C4-2B (cell line): ENCODE results near the gene GRID1.

Source experiments
- H3K27ac ChIP-seq: fragments of 450-650 bp; 2 replicates; pipeline ENCODE4 v1.5.1; 2017
- ZFX ChIP-seq: fragments of 450-650 bp; IDR thresholded peaks from 2 replicates; pipeline ENCODE4 v1.6.1; 2017
- TF ChIP-seq, protein P1 (sequence below): fragments of 450-650 bp; conservative IDR thresholded peaks from 2 replicates; pipeline ENCODE4 v1.5.1; 2017; ENCODE audit warnings: mild to moderate bottlenecking

The GRID1 gene

DNA sequence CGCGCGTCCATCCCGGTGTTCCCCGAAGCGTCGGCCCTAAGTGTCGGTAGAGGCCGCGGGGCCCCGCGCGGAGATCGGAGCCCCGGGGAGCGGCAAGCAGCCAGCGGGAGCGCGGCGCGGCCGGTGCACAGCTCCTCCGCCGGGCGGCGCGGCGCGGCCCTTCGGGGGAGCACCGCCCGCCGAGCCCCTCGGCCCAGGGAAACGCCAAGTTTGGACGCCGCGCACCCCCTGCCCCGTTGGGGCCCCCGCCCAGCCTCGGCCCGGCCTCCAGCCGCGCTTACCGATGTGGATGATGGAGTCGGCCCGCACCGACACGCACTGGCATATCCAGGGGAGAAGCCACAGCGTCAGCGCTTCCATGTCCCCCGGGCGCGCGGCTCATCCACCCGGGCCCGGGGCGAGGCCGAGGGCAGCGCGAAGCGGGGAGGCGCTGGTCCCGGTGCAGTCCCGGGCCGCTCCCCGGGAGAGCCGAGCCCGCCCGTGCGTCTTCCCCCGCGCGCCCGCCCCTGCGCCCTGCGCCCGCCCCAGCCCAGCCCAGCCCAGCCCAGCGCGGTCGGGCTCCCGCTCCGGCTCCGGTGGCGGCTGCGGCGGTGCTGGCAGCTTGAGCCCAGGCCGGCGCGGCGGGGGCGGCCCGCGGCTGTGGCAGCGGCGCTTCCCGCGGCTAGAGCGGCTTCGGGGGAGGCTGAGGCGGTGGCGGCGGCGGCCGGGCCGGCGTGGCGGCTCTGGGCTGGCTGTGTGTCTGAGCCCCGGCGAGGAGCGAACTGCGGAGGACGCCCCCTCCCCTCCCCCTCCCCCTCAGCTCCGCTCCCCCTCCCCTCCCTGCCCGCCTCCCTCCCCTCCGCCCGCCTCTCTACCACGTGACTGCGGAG is at the start of gene GRID1:
TSS of gene GRID1 (minus strand) at position 763 of the 869 bp plus-strand sequence.
- no peak for TF ChIP-seq ZFX
- H3K27ac ChIP-seq = no peak within 1 kb of the TSS

DNA sequence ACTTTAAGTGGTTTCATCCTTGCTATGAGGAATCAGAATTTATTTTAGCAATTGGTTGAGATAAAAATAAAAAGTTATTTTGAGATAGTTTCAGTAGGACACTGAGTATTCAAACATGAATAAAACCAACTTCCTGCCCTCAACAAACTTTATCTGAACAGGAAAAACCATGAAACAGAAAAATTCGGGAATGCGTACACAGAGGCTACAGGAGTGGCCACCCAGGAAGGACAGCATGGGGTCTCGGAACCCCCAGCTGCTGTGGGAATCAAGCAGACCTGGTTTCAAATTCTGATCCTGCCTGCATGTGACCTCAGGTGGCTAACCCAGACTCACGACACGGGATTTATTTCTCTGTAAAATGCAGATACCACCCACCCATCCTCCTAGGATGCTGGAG is 49.0 kb upstream of the GRID1 start:
- no peak overlapping the region for H3K27ac ChIP-seq
- TF ChIP-seq ZFX = no peak
- TF ChIP-seq, protein P1, sequence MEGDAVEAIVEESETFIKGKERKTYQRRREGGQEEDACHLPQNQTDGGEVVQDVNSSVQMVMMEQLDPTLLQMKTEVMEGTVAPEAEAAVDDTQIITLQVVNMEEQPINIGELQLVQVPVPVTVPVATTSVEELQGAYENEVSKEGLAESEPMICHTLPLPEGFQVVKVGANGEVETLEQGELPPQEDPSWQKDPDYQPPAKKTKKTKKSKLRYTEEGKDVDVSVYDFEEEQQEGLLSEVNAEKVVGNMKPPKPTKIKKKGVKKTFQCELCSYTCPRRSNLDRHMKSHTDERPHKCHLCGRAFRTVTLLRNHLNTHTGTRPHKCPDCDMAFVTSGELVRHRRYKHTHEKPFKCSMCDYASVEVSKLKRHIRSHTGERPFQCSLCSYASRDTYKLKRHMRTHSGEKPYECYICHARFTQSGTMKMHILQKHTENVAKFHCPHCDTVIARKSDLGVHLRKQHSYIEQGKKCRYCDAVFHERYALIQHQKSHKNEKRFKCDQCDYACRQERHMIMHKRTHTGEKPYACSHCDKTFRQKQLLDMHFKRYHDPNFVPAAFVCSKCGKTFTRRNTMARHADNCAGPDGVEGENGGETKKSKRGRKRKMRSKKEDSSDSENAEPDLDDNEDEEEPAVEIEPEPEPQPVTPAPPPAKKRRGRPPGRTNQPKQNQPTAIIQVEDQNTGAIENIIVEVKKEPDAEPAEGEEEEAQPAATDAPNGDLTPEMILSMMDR = no peak

DNA sequence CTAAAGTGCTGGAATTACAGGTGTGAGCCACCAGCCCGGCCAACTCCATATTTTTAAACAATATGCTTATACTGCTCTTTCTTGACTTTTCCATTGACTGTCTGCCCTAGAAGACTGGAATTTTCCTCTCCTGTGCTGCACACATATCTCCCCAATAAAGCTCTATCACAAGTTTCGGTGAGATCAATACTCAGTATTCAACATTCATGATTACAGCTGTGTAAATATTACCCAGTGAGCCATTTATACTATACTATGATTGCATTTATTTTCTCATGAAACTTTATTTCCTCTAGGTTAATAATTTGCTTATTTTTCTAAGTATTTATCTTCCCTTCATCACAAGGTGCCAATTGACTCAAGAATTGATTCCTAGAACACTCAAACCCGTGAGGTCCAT is 48.5 kb upstream of the GRID1 start:
- no peak overlapping the region for H3K27ac ChIP-seq
- no peak for TF ChIP-seq ZFX
- TF ChIP-seq, protein P1 = no peak

DNA sequence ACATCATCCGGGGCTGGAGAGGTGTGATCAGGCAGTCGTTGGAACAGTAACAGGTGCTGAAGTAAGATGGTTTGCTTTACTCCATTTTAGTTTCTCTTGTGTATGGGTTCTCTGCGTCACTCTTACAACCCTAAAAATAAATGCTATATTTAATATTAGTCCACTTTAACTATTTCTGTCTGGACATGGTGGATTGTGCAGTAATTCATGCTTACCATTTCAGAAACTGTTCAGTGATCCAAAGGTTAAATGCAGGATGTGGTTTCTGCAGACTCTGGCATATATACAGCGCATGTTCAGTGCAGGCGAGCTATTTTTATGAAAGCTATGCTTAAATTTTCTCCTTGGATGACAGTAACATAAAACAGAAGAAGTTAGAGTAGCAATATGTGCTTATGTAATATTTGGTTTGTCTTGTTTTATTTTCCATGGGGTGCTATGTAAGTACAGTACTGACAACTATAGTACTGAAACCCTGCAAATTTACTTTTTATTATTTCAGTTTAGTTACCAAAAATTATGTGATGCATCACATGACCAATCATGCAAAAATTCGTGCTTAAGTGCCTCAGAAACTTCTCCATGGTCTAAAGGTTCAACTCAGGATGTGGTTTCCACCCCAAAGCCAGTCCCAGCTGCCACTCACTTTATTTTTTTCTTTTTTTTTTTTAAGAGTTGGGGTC is 46.6 kb upstream of the GRID1 start:
- H3K27ac ChIP-seq = no peak overlapping the region
- no peak for TF ChIP-seq ZFX
- TF ChIP-seq, protein P1 = no peak

DNA sequence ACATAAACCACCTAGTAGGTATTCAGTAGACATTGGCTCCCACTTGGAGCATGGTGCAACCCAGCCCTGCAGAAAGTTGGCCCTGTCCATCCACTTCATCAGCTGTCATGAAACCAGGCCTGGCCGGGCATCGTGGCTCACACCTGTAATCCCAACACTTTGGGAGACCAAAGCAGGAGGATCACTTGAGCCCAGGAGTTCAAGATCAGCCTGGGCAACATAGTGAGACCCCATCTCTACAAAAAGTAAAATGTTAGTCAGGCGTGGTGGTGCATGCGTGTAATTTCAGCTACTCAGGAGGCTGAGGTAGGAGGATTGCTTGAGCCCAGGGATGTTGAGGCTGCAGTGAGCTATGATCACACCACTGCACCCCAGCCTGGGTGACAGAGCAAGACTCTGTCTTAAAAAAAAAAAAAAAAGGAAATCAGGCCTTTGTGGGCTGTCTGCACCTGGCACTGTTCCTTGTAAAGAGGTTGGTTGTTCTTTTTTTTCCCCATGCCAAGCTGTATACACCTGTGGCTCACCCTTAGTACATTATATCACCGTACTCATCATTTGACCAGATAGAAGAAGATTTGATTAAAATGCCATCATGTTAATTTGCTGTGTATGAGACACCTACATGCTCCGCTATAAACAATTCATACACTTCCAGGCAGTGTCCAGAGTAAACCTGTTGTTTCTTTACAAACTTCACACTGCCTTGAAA is 45.4 kb upstream of the GRID1 start:
- no peak for TF ChIP-seq ZFX
- TF ChIP-seq, protein P1 = no peak
- H3K27ac ChIP-seq = no peak overlapping the region

DNA sequence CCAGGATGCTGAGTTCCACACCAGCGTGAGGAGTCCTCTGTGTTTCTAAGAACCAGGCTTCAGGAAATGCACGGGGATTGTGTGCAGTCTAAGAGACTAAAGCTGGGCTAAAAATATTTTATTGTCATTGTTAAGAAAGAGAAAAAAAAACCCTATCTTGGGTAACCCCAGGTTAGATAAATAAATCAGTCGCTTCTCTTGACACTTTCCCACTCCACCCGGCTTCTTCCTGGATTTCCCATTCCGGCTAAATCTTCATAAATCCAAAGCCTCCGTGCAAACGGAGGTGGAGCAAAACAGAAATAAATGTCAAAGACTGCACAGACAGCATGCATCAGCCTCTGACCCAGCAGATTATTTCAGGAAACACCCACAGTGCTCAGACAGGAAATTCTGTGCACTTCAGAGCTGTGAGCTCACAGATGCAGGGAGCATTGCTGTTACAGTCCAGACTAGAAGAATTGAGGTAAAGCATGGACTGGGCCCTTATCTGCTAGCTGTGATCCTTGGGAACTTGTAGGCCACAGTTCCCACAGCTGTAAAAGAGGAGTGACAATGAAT is 44.8 kb upstream of the GRID1 start:
- no peak for TF ChIP-seq ZFX
- TF ChIP-seq, protein P1 = no peak
- H3K27ac ChIP-seq = no peak overlapping the region

DNA sequence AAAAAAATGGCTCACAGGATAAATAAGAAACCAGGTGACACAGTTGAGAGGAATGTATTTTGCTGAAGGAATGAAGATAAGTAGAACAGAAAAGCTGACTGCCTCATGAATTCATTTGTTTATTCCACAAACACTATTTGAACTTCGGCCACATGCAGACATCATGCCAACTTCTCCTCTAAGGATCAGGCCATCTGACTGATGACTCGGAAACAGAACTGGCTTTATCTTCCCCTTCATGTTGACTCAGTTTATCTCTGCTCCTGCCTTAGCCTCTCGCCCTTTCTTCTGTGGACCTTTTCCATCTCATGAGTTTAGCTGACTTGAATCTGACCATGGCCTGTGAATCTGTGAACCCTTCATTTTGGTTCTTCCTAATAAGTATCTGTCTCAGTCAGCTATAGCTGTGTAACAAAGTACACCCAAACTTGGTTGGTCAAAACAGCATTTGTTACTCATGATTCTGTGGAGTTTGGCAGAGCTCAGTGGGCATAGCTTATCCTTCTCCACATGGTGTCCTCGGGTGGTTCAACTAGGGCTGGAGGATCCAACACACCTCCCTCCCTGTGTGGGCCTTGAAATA is 44.0 kb upstream of the GRID1 start:
- H3K27ac ChIP-seq = no peak overlapping the region
- TF ChIP-seq, protein P1 = no peak
- TF ChIP-seq ZFX = no peak
